Ishikawa (cell line): ENCODE data around the gene MAEA.

Experiments
- CEBPB ChIP-seq: IDR thresholded peaks from 2 replicates; pipeline ENCODE4 v1.6.1; 2012
- CREB1 ChIP-seq: IDR thresholded peaks from 2 replicates; pipeline ENCODE4 v1.6.1; 2012; ENCODE audit warnings: low read depth
- EGR1 ChIP-seq: IDR thresholded peaks from 2 replicates; pipeline ENCODE4 v1.6.1; 2012
- EP300 ChIP-seq: IDR thresholded peaks from 2 replicates; pipeline ENCODE4 v1.6.1; 2012; ENCODE audit warnings: borderline replicate concordance
- FOXM1 ChIP-seq: IDR thresholded peaks from 2 replicates; pipeline ENCODE4 v1.6.1; 2012; ENCODE audit warnings: low read depth, borderline replicate concordance
- MAX ChIP-seq: IDR thresholded peaks from 2 replicates; pipeline ENCODE4 v1.6.1; 2012
- NFIC ChIP-seq: IDR thresholded peaks from 2 replicates; pipeline ENCODE4 v1.6.1; 2012
- RAD21 ChIP-seq: IDR thresholded peaks from 2 replicates; pipeline ENCODE4 v1.6.1; 2012; ENCODE audit warnings: low read depth
- REST ChIP-seq: IDR thresholded peaks from 2 replicates; pipeline ENCODE4 v1.6.1; 2012; ENCODE audit warnings: low read depth, mild to moderate bottlenecking
- TAF1 ChIP-seq: IDR thresholded peaks from 2 replicates; pipeline ENCODE4 v1.6.1; 2012; ENCODE audit warnings: low read depth, mild to moderate bottlenecking
- TCF12 ChIP-seq: IDR thresholded peaks from 2 replicates; pipeline ENCODE4 v1.6.1; 2012; ENCODE audit warnings: low read depth
- TEAD4 ChIP-seq: IDR thresholded peaks from 2 replicates; pipeline ENCODE4 v1.6.1; 2012
- USF1 ChIP-seq: IDR thresholded peaks from 2 replicates; pipeline ENCODE4 v1.6.1; 2012
- YY1 ChIP-seq: IDR thresholded peaks from 2 replicates; pipeline ENCODE4 v1.6.1; 2012; ENCODE audit warnings: low read depth
- ZBTB7A ChIP-seq: IDR thresholded peaks from 2 replicates; pipeline ENCODE4 v1.6.1; 2012; ENCODE audit warnings: low read depth

The MAEA gene

GRCh38 chr4:1249731-1250526, 39.8 kb upstream of the MAEA start:
- TF ChIP-seq EP300 (no peak), USF1 (no peak), TAF1 (no peak; the same call in 1 of the 2 replicates), REST (no peak), YY1 (no peak), CEBPB (no peak), MAX (no peak), RAD21 (no peak), FOXM1 (no peak), TEAD4 (no peak), TCF12 (no peak), NFIC (no peak), CREB1 (no peak), ZBTB7A (no peak), EGR1 (no peak)

GRCh38 chr4:1250527-1250812, 39.2 kb upstream of the MAEA start:
- no peak for TF ChIP-seq ZBTB7A
- TF ChIP-seq TCF12, result no peak

GRCh38 chr4:1250921-1251772, 38.5 kb upstream of the MAEA start:
- TF ChIP-seq CREB1, result no peak
- TF ChIP-seq NFIC, result no peak
- no peak for TF ChIP-seq TAF1
- TF ChIP-seq EP300, result no peak
- no peak for TF ChIP-seq TCF12
- TF ChIP-seq REST, result no peak
- TF ChIP-seq USF1, result no peak
- TF ChIP-seq MAX, result no peak
- TF ChIP-seq CEBPB, result no peak
- no peak for TF ChIP-seq FOXM1
- no peak for TF ChIP-seq TEAD4
- TF ChIP-seq ZBTB7A, result no peak
- no peak for TF ChIP-seq EGR1
- TF ChIP-seq RAD21, result no peak
- no peak for TF ChIP-seq YY1

- TF ChIP-seq TEAD4 (no peak), FOXM1 (no peak), MAX (no peak), RAD21 (no peak), EP300 (no peak), ZBTB7A (no peak), NFIC (no peak), CREB1 (no peak), TAF1 (no peak), EGR1 (no peak), USF1 (no peak)
These were observed 38.0 kb upstream of the MAEA start for GRCh38 chr4:1251773-1252066.

- no peak for TF ChIP-seq NFIC
- TF ChIP-seq CREB1, result no peak
- TF ChIP-seq REST, result no peak
These were observed 36.7 kb upstream of the MAEA start for GRCh38 chr4:1252928-1253492.
